K562 (cell line): ENCODE data around the gene SPRY4. TPM values are rescaled to one million over a fixed set of nuclear protein-coding genes. Genes with fewer than 3 reads are reported as not detected.
A peak's percentile ranks its signal among the peaks of the same experiment; 100 is the strongest.

Experiments used
- ADNP ChIP-seq: fragments of 200-800 bp; sonication (Bioruptor generic); IDR thresholded peaks from 2 replicates; pipeline ENCODE4 v1.6.1; 2016; ENCODE audit warnings: missing genetic modification characterization, missing compliant biosample characterization
- BRD9 ChIP-seq: fragments of 450-650 bp; IDR thresholded peaks from 2 replicates; pipeline ENCODE4 v1.6.1; 2018; ENCODE audit warnings: low read depth; ENCODE audit not compliant: partially characterized antibody
- CCNT2 ChIP-seq: IDR thresholded peaks from 2 replicates; pipeline ENCODE4 v1.6.1; 2011; ENCODE audit warnings: borderline replicate concordance, low read depth, mild to moderate bottlenecking, moderate library complexity, mixed read lengths, low read length; ENCODE audit not compliant: insufficient read length; ENCODE audit errors: extremely low read depth
- CHCHD3 ChIP-seq: fragments of 250-450 bp; sonication (Bioruptor Pico); IDR thresholded peaks from 2 replicates; pipeline ENCODE4 v2.1.2; 2022; ENCODE audit warnings: mild to moderate bottlenecking
- DDX20 ChIP-seq: fragments of 450-650 bp; IDR thresholded peaks from 2 replicates; pipeline ENCODE4 v1.6.1; 2016; ENCODE audit warnings: missing genetic modification characterization, low read depth, mild to moderate bottlenecking, missing compliant biosample characterization, moderate library complexity
- GABPB2 ChIP-seq: fragments of 250-450 bp; sonication (Bioruptor Pico); conservative IDR thresholded peaks from 2 replicates; pipeline ENCODE4 v1.5.1; 2021; ENCODE audit warnings: mild to moderate bottlenecking
- GTF2A2 ChIP-seq: IDR thresholded peaks from 2 replicates; pipeline ENCODE4 v1.6.1; 2016; ENCODE audit warnings: mild to moderate bottlenecking, missing genetic modification characterization, missing compliant biosample characterization
- HDAC6 ChIP-seq: IDR thresholded peaks from 2 replicates; pipeline ENCODE4 v1.6.1; 2012; ENCODE audit warnings: low read depth, mild to moderate bottlenecking, control low read depth, inconsistent platforms, low read length, moderate library complexity
- JUNB ChIP-seq: fragments of 450-650 bp; formaldehyde crosslinking; conservative IDR thresholded peaks from 2 replicates; pipeline ENCODE4 v1.4.0; 2020; ENCODE audit warnings: mild to moderate bottlenecking
- NR2F6 ChIP-seq: fragments of 450-650 bp; formaldehyde crosslinking; IDR thresholded peaks from 2 replicates; pipeline ENCODE4 v1.4.0; 2020; ENCODE audit warnings: mild to moderate bottlenecking
- SMAD2 ChIP-seq: fragments of 150-350 bp; IDR thresholded peaks from 2 replicates; pipeline ENCODE4 v1.6.1; 2014; ENCODE audit warnings: low read depth, mild to moderate bottlenecking, low read length
- TBP ChIP-seq: optimal IDR thresholded peaks from 2 replicates; pipeline ENCODE3; 2011; ENCODE audit warnings: low read depth, low read length, improper control_type of control experiment
- TCFL5 ChIP-seq: fragments of 250-450 bp; sonication (Bioruptor Pico); conservative IDR thresholded peaks from 2 replicates; pipeline ENCODE4 v1.6.1; 2021; ENCODE audit warnings: mild to moderate bottlenecking, moderate library complexity, matching md5 sums
- TFAM ChIP-seq: fragments of 250-450 bp; sonication (Bioruptor Pico); conservative IDR thresholded peaks from 2 replicates; pipeline ENCODE4 v1.5.0; 2021; ENCODE audit warnings: mild to moderate bottlenecking, moderate library complexity
- ZBTB26 ChIP-seq: fragments of 450-650 bp; formaldehyde crosslinking; IDR thresholded peaks from 2 replicates; pipeline ENCODE4 v1.4.0; 2022; ENCODE audit warnings: missing genetic modification characterization
- ZBTB49 ChIP-seq: sonication (generic); formaldehyde crosslinking; IDR thresholded peaks from 2 replicates; pipeline ENCODE4 v1.8.0; 2022; ENCODE audit warnings: missing genetic modification reagents, mild to moderate bottlenecking, borderline replicate concordance
- ZBTB5 ChIP-seq: fragments of 450-650 bp; IDR thresholded peaks from 2 replicates; pipeline ENCODE4 v1.6.1; 2017; ENCODE audit warnings: antibody characterized with exemption
- ZNF197 ChIP-seq: fragments of 200-800 bp; sonication (Bioruptor generic); IDR thresholded peaks from 2 replicates; pipeline ENCODE4 v1.6.1; 2016; ENCODE audit warnings: low read depth, missing genetic modification characterization, missing compliant biosample characterization
- ZNF232 ChIP-seq: sonication (generic); formaldehyde crosslinking; IDR thresholded peaks from 2 replicates; pipeline ENCODE4 v1.8.0; 2022; ENCODE audit warnings: mild to moderate bottlenecking, missing genetic modification reagents
- ZNF263 ChIP-seq: sonication (generic); formaldehyde crosslinking; IDR thresholded peaks from 2 replicates; pipeline ENCODE4 v1.8.0; 2022; ENCODE audit warnings: mild to moderate bottlenecking, missing genetic modification reagents, borderline replicate concordance
- ZNF280A ChIP-seq: fragments of 450-650 bp; IDR thresholded peaks from 2 replicates; pipeline ENCODE4 v1.6.1; 2018; ENCODE audit warnings: mild to moderate bottlenecking, low read depth; ENCODE audit not compliant: partially characterized antibody
- ZNF77 ChIP-seq: fragments of 250-450 bp; sonication (Bioruptor Pico); IDR thresholded peaks from 2 replicates; pipeline ENCODE4 v1.5.0; 2020
- polyA plus RNA-seq, 8 experiments: library from polyadenylated mRNA; depleted of rRNA in 4 of 8; stranded (reverse) in 5 of 8; unstranded in 3 of 8; fragments of >200 nt; fragmentation: Nextera tagmentation in 2 of 8; fragmentation: Illumina TruSeq in 1 of 8; extraction: Ambion mirVana in 2 of 8; extraction: Trizol in 1 of 8; gene quantifications; 2 replicates each; pipeline versions ENCODE4 v1.2.1 to v1.2.3, GENCODE V29; 2011 to 2014; ENCODE audit warnings: inconsistent platforms in 1 of 8, missing spikeins in 1 of 8
- total RNA-seq, 7 experiments: library from RNA; depleted of rRNA in 6 of 7; stranded (reverse); fragments of >200 nt in 6 of 7; fragmentation: Illumina TruSeq in 2 of 7; extraction: Trizol in 2 of 7; gene quantifications; 2 replicates each; pipeline versions ENCODE4 v1.2.1 to v1.2.3, GENCODE V29; 2011 to 2021; ENCODE audit warnings: low replicate concordance in 1 of 7

The SPRY4 gene
- total and polyA plus RNA-seq, 9 of the 15 experiments (the other 6 are each of a cell fraction or from before 2014, with no cell fraction given) = 2.6 to 24.2 (median 9.5) TPM

GRCh38 chr5:142324871-142325724 is at the start of gene SPRY4 (continued):
- TF ChIP-seq GTF2A2 (tag) (no peak), ZNF77 (CRISPR knock-in tag) (no peak), TCFL5 (CRISPR knock-in tag) (no peak), ZBTB49 (CRISPR knock-in tag) (no peak), HDAC6 (no peak), GABPB2 (no peak), NR2F6 (CRISPR knock-in tag) (no peak), TFAM (CRISPR knock-in tag) (no peak), ADNP (no peak), BRD9 (no peak), TBP (peak; percentile 82), JUNB (CRISPR knock-in tag) (no peak), ZNF197 (no peak), SMAD2 (no peak), ZBTB5 (no peak), ZNF263 (CRISPR knock-in tag) (no peak; the same call in 1 of the 2 replicates), ZNF232 (CRISPR knock-in tag) (no peak), DDX20 (tag) (no peak), CCNT2 (peak; percentile 65), ZNF280A (no peak), CHCHD3 (CRISPR knock-in tag) (no peak), ZBTB26 (CRISPR knock-in tag) (no peak)
